HepG2 (cell line): ENCODE results near the gene PPP1R14D. TPM values are rescaled to one million over a fixed set of nuclear protein-coding genes. Genes with fewer than 3 reads are reported as not detected.

Experiments used
- ATAC-seq: fragments of 200-7000 bp; cut with Tn5 transposase; 3 replicates; pipeline ENCODE4 v1.9.1; 2020; ENCODE audit warnings: mild to moderate bottlenecking, moderate library complexity
- BruUV-seq: library from RNA; stranded (reverse); fragments of 400-500 nt; replicated peaks from 2 replicates; lab custom pipeline; 2021; lab: Mats Ljungman, UMichigan
- CTCF ChIA-PET: fragments of 300-600 bp; formaldehyde crosslinking; extraction: SDS; loops from one replicate; lab custom pipeline; 2021; ENCODE audit warnings: low total read pairs, inconsistent platforms, low intra/inter-chr PET ratio; lab: Yijun Ruan, JAX
- POLR2A ChIA-PET: fragments of 350-600 bp; sonication (Branson Sonifier 250); formaldehyde crosslinking; loops from one replicate; lab custom pipeline; 2020; ENCODE audit warnings: antibody characterized with exemption, inconsistent platforms; lab: Yijun Ruan, JAX
- DNase-seq: peaks from one replicate; pipeline ENCODE4 v3.0.0-alpha.2; 2015; ENCODE audit warnings: low spot score
- FAIRE-seq: peaks from 3 replicates; lab custom pipeline; 2011; peaks lifted over from hg19 to GRCh38; lab: Jason Lieb, UNC
- H2AFZ ChIP-seq: one replicate; pipeline ENCODE4 v1.6.1; 2011; ENCODE audit warnings: low read length, inconsistent platforms
- H3K27ac ChIP-seq: fragments of 300-600 bp; 3 replicates; pipeline ENCODE4 v1.8.0; 2011; ENCODE audit warnings: mixed run types, mild to moderate bottlenecking, mixed read lengths, low read length, inconsistent platforms; ENCODE audit not compliant: insufficient read depth; ENCODE audit errors: extremely low read length
- H3K27me3 ChIP-seq, 2 experiments: fragments of 200-600 bp in 1 of 2; 2 replicates in 1 of 2; 3 replicates in 1 of 2; pipeline versions ENCODE4 v1.6.0 to v1.8.0; 2011; ENCODE audit warnings: low read length in 2 of 2, mild to moderate bottlenecking in 2 of 2, moderate library complexity in 2 of 2, inconsistent platforms in 1 of 2; ENCODE audit not compliant: insufficient read depth in 2 of 2, control insufficient read depth in 1 of 2
- H3K36me3 ChIP-seq, 2 experiments: fragments of 200-600 bp in 1 of 2; replicated peaks in 1 of 2; 2 replicates in 1 of 2; 3 replicates in 1 of 2; pipeline versions ENCODE4 v1.5.1 to v1.8.0; 2011; ENCODE audit warnings: low read length in 2 of 2, inconsistent platforms in 1 of 2; ENCODE audit not compliant: insufficient read depth in 2 of 2, control insufficient read depth in 1 of 2
- H3K4me1 ChIP-seq: 2 replicates; pipeline ENCODE4 v1.5.1; 2012; ENCODE audit warnings: low read length, inconsistent platforms; ENCODE audit not compliant: insufficient read depth
- H3K4me2 ChIP-seq: 2 replicates; pipeline ENCODE4 v1.6.0; 2011; ENCODE audit warnings: low read depth, low read length, inconsistent platforms
- H3K4me3 ChIP-seq, 3 experiments: fragments of 200-600 bp in 1 of 3; sonication (generic), shearing (Covaris generic) in 1 of 3; replicated peaks in 1 of 3; 2 replicates each; pipeline ENCODE4 v1.5.1; 2011 to 2016; ENCODE audit warnings: low read length in 3 of 3, inconsistent platforms in 2 of 3, low read depth in 2 of 3, mild to moderate bottlenecking in 2 of 3, control low read depth in 1 of 3, mixed read lengths in 1 of 3; ENCODE audit not compliant: insufficient read depth in 1 of 3
- H3K79me2 ChIP-seq: one replicate; pipeline ENCODE4 v1.6.1; 2011; ENCODE audit warnings: low read length, inconsistent platforms; ENCODE audit not compliant: insufficient read depth
- H3K9ac ChIP-seq: 2 replicates; pipeline ENCODE4 v1.6.0; 2011; ENCODE audit warnings: mild to moderate bottlenecking, low read depth, low read length, inconsistent platforms; ENCODE audit not compliant: insufficient read depth
- H3K9me3 ChIP-seq: 2 replicates; pipeline ENCODE4 v1.5.1; 2012; ENCODE audit warnings: mild to moderate bottlenecking, low read length
- H4K20me1 ChIP-seq: 2 replicates; pipeline ENCODE4 v1.6.0; 2011; ENCODE audit warnings: inconsistent platforms, mild to moderate bottlenecking, low read length, moderate library complexity; ENCODE audit not compliant: insufficient read depth
- BRD4 ChIP-seq: sonication (generic); formaldehyde crosslinking; IDR thresholded peaks from 2 replicates; pipeline ENCODE4 v1.4.0; 2020; ENCODE audit warnings: missing genetic modification reagents
- FUBP1 ChIP-seq: sonication (generic); formaldehyde crosslinking; IDR thresholded peaks from 2 replicates; pipeline ENCODE4 v1.5.1; 2020; ENCODE audit warnings: missing genetic modification reagents, mild to moderate bottlenecking, borderline replicate concordance
- ISL2 ChIP-seq: sonication (generic); formaldehyde crosslinking; IDR thresholded peaks from 2 replicates; pipeline ENCODE4 v1.5.0; 2020; ENCODE audit warnings: missing genetic modification reagents
- MAFK ChIP-seq, 2 experiments: IDR thresholded peaks in 1 of 2; conservative IDR thresholded peaks in 1 of 2; 2 replicates each; pipeline ENCODE4 v1.6.1; 2011; ENCODE audit warnings: improper control_type of control experiment in 2 of 2, low read length in 2 of 2
- NRL ChIP-seq: sonication (generic); formaldehyde crosslinking; IDR thresholded peaks from 2 replicates; pipeline ENCODE4 v1.5.0; 2020; ENCODE audit warnings: missing genetic modification reagents, mild to moderate bottlenecking, moderate library complexity, borderline replicate concordance
- SMARCE1 ChIP-seq: fragments of 450-650 bp; IDR thresholded peaks from 2 replicates; pipeline ENCODE4 v1.6.1; 2017; ENCODE audit warnings: borderline replicate concordance
- TEF ChIP-seq: sonication (generic); formaldehyde crosslinking; IDR thresholded peaks from 2 replicates; pipeline ENCODE4 v1.5.0; 2020; ENCODE audit warnings: missing genetic modification reagents
- ZBTB14 ChIP-seq: sonication (generic); formaldehyde crosslinking; IDR thresholded peaks from 2 replicates; pipeline ENCODE4 v1.4.0; 2020; ENCODE audit warnings: missing genetic modification reagents
- ZBTB38 ChIP-seq: sonication (generic); formaldehyde crosslinking; IDR thresholded peaks from 2 replicates; pipeline ENCODE4 v1.5.1; 2020; ENCODE audit warnings: mild to moderate bottlenecking, missing genetic modification reagents
- ZFP91 ChIP-seq: sonication (generic); formaldehyde crosslinking; IDR thresholded peaks from 2 replicates; pipeline ENCODE4 v1.9.0; 2022; ENCODE audit warnings: missing genetic modification reagents, mild to moderate bottlenecking, borderline replicate concordance
- ZNF646 ChIP-seq: sonication (generic); formaldehyde crosslinking; IDR thresholded peaks from 2 replicates; pipeline ENCODE4 v1.9.0; 2021; ENCODE audit warnings: mild to moderate bottlenecking, missing genetic modification reagents
- ZNF841 ChIP-seq: sonication (generic); formaldehyde crosslinking; IDR thresholded peaks from 2 replicates; pipeline ENCODE4 v1.8.1; 2023; ENCODE audit warnings: missing genetic modification reagents, borderline replicate concordance
- WGBS: methylation state at CpG from one replicate; pipeline ENCODE4 v1.1.6; 2017; ENCODE audit warnings: low lambda C conversion rate; 5-methylcytosine and 5-hydroxymethylcytosine counted together
- in situ Hi-C: cut with HindIII; loops from 2 replicates; pipeline ENCODE4 v1.10.0; 2017; ENCODE audit warnings: low pct_unique_long_range_greater_than_20kb; ENCODE audit not compliant: extremely low pct_ligation_motif_present
- intact Hi-C: fragments of 100-400 bp; cut with micrococcal nuclease; formaldehyde crosslinking; loops from one replicate; pipeline ENCODE4 v1.10.0; 2022; ENCODE audit not compliant: unreplicated experiment
- polyA plus RNA-seq, 8 experiments: library from polyadenylated mRNA; depleted of rRNA in 3 of 8; stranded (reverse) in 7 of 8; unstranded in 1 of 8; fragments of >200 nt; fragmentation: Illumina TruSeq in 4 of 8; extraction: Trizol in 4 of 8; gene quantifications; 2 replicates each; pipeline versions ENCODE4 v1.2.1 to v1.2.3, GENCODE V29; 2011 to 2016; ENCODE audit warnings: low read depth in 4 of 8, missing spikeins in 1 of 8, mixed read lengths in 1 of 8; ENCODE audit not compliant: insufficient read depth in 1 of 8
- total RNA-seq, 5 experiments: library from RNA; depleted of rRNA; stranded (reverse); fragments of >200 nt; fragmentation: Illumina TruSeq; extraction: Trizol; gene quantifications; 2 replicates each; pipeline ENCODE4 v1.2.3, GENCODE V29; 2016; ENCODE audit warnings: low read depth in 1 of 5

PPP1R14D gene
- total and polyA plus RNA-seq, 2 of the 13 experiments (the other 11 are each of a cell fraction or from before 2014, with no cell fraction given) = 0.53 to 0.55 TPM

GRCh38 chr15:40776537-40777141, 51.9 kb downstream of the PPP1R14D start:
- no peak for ATAC-seq
- no peak overlapping the region for H3K27ac ChIP-seq
- WGBS = 92% methylated on average over 11 of the region's 11 CpGs
- no peak for FAIRE-seq
- POLR2A ChIA-PET = no interaction called here
- no peaks in the 10 kb centered on the region for H3K9me3 ChIP-seq
- CTCF ChIA-PET = no interaction called here
- intact Hi-C loops = no loop called here
- no peak overlapping the region for H3K9ac ChIP-seq
- no peak overlapping the region for H2AFZ ChIP-seq
- peaks cover 32 to 67% of the 10 kb centered on the region in 2 experiments; a peak in 4 of 5 replicates for H3K36me3 ChIP-seq
- H3K27me3 ChIP-seq = no peaks in the 10 kb centered on the region
- in situ Hi-C loops = no loop called here
- no peak for DNase-seq
- H3K4me1 ChIP-seq = no peaks in the 10 kb centered on the region
- H3K4me3 ChIP-seq = no peak overlapping the region
- BruUV-seq = no TSS peak
- H3K79me2 ChIP-seq = no peaks in the 10 kb centered on the region
- H4K20me1 ChIP-seq = no peaks in the 10 kb centered on the region
- no peak overlapping the region for H3K4me2 ChIP-seq
- TF ChIP-seq FUBP1 (CRISPR knock-in tag) = no peak
- no peak for TF ChIP-seq MAFK (conservative IDR thresholded peaks at IDR 0.05 in 1 of 2, IDR thresholded peaks at IDR 0.05 in 1 of 2; ENCODE audit: low read length in 2 of 2)
- TF ChIP-seq BRD4 = no peak
- no peak for TF ChIP-seq ZNF841
- TF ChIP-seq ZBTB38 (CRISPR knock-in tag) = no peak
- no peak for TF ChIP-seq ZNF646 (CRISPR knock-in tag)
- no peak for TF ChIP-seq ZFP91
- no peak for TF ChIP-seq NRL (CRISPR knock-in tag)
- TF ChIP-seq SMARCE1 = no peak
- no peak for TF ChIP-seq TEF
- TF ChIP-seq ISL2 (CRISPR knock-in tag) = no peak
- no peak for TF ChIP-seq ZBTB14 (CRISPR knock-in tag)
